Effector CD8-positive, alpha-beta T cell (primary cell): Measurements from ENCODE around the gene KHK.
A peak's percentile ranks its signal among the peaks of the same experiment; 100 is the strongest.

Experiments
- DNase-seq: peaks from one replicate; lab custom pipeline; 2025; lab: John Stamatoyannopoulos, UW

KHK gene

GRCh38 chr2:27081984-27082772 is 4.4 kb upstream of the KHK start:
- no peak for DNase-seq

- no peak for DNase-seq
These were observed 3.7 kb upstream of the KHK start for GRCh38 chr2:27082773-27083409.

- DNase-seq: no peak
These were observed 2.9 kb upstream of the KHK start for GRCh38 chr2:27083410-27084296.

- DNase-seq: no peak
These were observed 2.1 kb upstream of the KHK start for GRCh38 chr2:27084297-27085061.

GRCh38 chr2:27085062-27085672 is 1.4 kb upstream of the KHK start:
- no peak for DNase-seq

- no peak for DNase-seq
These were observed 891 bp upstream of the KHK start for GRCh38 chr2:27085673-27086089.

- DNase-seq: peak; percentile 95
These were observed 365 bp upstream of the KHK start for GRCh38 chr2:27086090-27086723.

GRCh38 chr2:27087823-27088410 is 1.3 kb downstream of the KHK start:
- no peak for DNase-seq

- no peak for DNase-seq
These were observed 2.1 kb downstream of the KHK start for GRCh38 chr2:27088634-27089033.

- no peak for DNase-seq
These were observed 2.8 kb downstream of the KHK start for GRCh38 chr2:27089111-27089954.

- no peak for DNase-seq
These were observed 5.4 kb downstream of the KHK start for GRCh38 chr2:27091746-27092695.

- no peak for DNase-seq
These were observed 6.3 kb downstream of the KHK start for GRCh38 chr2:27092696-27093429.

- DNase-seq: no peak
These were observed 7.1 kb downstream of the KHK start for GRCh38 chr2:27093430-27094352.

- DNase-seq: no peak
These were observed 7.9 kb downstream of the KHK start for GRCh38 chr2:27094353-27094984.

GRCh38 chr2:27095427-27095744 is 8.8 kb downstream of the KHK start:
- no peak for DNase-seq
